Right renal cortex interstitium (tissue), 3 donors: ENCODE data around the gene NDUFA3. TPM values are rescaled to one million over a fixed set of nuclear protein-coding genes. Genes with fewer than 3 reads are reported as not detected.

ENCODE experiments used
- DNase-seq, 3 donors: peaks; one replicate each; pipeline ENCODE4 v3.0.0-alpha.2; 2013; ENCODE audit warnings: low read depth in 3 of 3, low spot score in 2 of 3
- polyA plus RNA-seq, 3 donors: library from polyadenylated mRNA; unstranded; fragments of 120-200 nt; gene quantifications; one replicate each; pipeline ENCODE4 v1.2.1, GENCODE V29; 2013; ENCODE audit not compliant: insufficient read length in 3 of 3

The NDUFA3 gene
- polyA plus RNA-seq, 3 donors, result 87.3 to 113 (median 96.6) TPM

GRCh38 chr19:54106716-54107115 is 4.1 kb downstream of the NDUFA3 start:
- DNase-seq, result no peak

DNA sequence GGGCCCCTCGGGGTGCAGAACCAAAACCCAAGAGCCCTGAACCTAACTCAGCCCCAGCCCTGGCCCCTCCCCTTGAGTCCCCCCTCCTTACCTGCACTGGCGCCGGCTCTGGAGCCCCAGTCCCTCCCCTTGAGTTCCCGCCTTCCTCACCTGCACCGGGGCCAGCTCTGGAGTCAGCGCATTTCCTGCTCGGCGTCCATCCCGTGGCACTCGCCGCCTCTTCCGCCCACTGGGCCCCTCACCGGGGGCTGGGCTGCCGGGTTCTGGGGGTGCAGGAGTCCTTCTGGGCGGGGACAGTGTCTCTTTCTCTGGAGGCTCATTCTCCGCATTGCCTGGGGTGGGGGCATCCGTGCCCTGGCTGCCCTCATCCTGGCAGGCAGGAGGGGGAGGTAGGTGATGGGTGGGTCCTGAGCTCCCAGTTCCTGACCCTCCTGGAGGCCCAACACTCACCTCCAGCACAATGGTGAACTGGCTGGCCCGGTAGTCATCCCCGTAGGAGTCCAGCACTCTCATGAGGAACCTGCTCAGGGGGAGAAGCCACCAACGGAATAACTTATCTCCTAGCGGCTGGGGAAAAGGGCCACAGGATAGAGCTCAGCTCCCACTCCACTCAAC is 5.3 kb downstream of the NDUFA3 start:
- no peak for DNase-seq

DNA sequence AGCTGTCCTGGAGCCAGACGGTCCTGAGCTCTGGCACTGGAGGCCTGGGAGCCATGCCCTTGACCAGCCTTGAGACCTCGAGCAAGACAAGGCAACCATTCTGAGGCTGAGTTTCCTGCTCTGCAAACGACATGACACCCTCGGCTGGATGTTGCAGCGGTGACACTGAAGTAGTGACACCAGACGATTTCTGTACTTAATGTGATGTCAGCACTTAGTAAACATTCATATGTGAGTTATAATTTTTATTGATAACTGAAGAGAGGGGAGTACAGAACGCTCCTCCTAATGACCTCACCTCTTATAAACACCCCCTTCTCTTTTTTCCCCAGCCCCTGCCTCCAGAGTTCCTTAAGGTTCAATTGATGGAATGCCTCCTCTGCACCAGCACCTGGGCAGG is 5.8 kb downstream of the NDUFA3 start:
- DNase-seq, result no peak

GRCh38 chr19:54109651-54110050 is 7.0 kb downstream of the NDUFA3 start:
- DNase-seq, result no peak

DNA sequence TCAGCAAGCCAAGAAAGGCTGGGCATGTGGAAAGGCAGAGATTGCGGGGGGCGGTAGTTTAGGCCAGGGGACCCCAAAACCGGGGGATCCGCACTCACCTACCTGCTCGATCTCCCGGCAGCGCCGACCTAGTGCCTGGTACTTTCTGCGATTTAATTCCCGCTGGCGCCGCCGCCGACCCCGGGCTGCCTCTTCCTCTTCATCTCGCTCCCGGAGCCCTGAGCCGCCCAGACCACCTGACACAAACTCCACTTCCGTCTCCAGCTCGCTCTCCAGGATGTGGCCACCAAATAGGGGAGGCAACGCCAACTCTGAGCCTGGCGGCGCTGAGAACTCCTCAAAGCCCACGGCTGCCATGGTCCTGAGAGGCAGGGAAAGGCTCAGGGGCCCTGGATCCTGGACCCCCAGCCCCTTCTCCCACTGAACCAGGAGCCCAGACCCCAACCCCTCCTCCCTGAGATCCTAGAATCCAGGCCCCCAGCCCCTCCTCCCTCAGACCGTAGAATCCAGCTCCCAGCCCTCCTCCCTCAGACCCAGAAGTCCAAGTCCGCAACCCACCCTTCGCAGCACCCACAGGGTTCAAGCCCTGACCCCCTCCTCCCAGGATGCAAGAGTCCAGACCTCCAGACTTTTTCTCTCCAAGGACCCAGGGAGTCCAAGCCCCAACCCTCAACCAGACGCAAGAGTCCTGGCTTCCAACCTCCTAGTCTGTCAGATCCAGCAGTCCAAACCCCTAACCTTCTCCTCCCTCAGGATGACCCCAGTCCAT is 11.9 kb downstream of the NDUFA3 start:
- no peak for DNase-seq

DNA sequence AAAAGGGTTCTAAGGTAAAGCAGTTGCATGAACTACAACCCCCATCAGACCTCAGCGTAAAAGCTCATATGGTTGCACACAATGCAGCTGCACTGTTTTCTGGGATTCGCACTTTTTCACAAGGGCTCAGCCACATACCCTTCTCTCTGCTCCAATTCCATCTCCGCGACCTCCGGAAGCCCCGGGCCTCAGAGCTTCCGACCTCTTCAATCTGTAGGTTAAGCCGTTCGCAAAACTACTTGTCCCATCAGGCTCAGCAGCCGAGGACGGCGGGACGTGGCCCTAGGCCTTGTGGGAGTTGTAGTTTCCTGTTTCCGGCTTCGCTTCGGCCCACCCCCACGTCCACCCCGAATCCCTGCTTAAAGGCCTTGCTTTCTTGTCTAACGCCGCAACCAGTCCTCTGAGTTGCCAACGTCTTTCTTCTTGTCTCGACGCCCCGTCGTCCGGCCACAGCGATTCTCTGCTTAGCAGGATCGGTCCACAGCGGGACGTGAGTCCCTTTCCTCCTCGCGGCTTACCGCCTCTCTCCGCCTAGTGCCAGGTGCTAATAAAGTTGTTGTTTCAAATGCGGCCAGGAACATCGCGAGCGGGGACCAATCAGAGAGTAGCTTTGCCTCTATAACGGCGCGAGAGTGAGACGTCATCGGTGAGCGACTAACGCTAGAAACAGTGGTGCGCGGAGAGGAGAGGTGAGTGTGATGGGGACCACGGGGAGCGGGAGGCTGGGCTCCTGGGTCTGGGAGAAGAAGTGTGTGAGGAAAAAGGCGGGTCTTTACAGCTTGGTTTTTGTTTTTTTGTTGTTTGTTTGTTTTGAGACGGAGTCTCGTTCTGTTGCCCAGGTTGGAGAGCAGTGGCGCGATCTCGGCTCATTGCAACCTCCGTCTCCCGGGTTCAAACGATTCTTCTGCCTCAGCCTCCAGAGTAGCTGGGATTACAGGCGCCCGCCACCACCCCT is 12.7 kb downstream of the NDUFA3 start, which contains the start of the genes PRPF31 and TFPT:
Gene PRPF31, plus strand, starts transcription at position 646 of the 955 bp plus-strand sequence. CDS start 2,525 bp downstream, outside the sequence.
Gene TFPT, minus strand, starts transcription at position 549 of the 955 bp plus-strand sequence. Its CDS starts 388 bp downstream, at position 161.
- peak; percentile 99 for DNase-seq

DNA sequence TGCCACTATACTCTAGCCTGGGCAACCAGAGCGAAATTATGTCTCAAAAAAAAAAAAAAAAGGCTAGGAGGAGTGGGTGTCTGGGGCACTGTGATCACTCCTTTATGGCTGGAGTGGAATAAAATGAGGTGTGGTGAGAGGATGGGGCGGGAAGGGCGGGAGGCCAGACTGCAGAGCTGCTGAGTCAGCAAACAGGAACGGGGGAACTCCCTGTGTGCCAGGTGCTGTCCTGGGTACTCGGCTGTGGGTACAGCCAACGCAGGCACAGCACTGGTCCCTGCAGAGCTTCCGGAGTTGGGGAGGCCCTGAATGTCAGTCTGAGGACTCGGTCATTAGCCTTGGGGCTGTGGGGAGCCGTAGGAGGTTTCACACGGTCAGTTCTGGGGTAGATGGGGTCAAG is 18.6 kb downstream of the NDUFA3 start:
- DNase-seq, result no peak

DNA sequence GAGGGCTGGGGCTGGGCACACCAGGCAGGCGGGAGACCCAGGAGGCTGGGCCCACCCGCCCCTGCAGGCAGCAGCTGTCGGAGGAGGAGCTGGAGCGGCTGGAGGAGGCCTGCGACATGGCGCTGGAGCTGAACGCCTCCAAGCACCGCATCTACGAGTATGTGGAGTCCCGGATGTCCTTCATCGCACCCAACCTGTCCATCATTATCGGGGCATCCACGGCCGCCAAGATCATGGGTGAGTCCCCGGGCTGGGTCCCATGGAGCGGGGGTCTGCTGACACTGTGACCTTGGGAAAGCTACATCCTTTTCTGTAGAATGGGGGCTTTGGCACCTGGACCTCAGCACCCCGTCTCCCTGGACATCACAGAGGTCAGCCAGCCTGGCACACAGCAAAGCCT is 21.0 kb downstream of the NDUFA3 start:
- DNase-seq, result no peak

GRCh38 chr19:54124393-54124792 is 21.7 kb downstream of the NDUFA3 start:
- DNase-seq, result no peak

GRCh38 chr19:54125713-54126112 is 23.1 kb downstream of the NDUFA3 start:
- DNase-seq, result no peak

- no peak for DNase-seq
Observed at GRCh38 chr19:54127688-54128440, 25.2 kb downstream of the NDUFA3 start.

DNA sequence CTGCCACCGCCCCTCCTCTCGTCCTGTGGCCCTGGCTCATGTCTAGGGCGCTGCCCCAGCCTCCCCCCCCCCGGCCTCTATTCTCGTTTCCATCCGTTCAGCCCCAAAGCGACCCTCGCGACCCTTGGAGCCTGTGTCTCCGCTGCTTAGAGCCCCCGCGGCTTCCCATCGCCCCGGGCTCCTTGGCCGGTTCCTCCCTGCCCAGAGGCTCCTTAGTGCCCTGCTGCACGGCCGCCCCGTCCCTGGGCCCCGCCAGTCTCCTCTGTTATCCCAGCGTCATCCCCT is 25.7 kb downstream of the NDUFA3 start:
- DNase-seq, result no peak

DNA sequence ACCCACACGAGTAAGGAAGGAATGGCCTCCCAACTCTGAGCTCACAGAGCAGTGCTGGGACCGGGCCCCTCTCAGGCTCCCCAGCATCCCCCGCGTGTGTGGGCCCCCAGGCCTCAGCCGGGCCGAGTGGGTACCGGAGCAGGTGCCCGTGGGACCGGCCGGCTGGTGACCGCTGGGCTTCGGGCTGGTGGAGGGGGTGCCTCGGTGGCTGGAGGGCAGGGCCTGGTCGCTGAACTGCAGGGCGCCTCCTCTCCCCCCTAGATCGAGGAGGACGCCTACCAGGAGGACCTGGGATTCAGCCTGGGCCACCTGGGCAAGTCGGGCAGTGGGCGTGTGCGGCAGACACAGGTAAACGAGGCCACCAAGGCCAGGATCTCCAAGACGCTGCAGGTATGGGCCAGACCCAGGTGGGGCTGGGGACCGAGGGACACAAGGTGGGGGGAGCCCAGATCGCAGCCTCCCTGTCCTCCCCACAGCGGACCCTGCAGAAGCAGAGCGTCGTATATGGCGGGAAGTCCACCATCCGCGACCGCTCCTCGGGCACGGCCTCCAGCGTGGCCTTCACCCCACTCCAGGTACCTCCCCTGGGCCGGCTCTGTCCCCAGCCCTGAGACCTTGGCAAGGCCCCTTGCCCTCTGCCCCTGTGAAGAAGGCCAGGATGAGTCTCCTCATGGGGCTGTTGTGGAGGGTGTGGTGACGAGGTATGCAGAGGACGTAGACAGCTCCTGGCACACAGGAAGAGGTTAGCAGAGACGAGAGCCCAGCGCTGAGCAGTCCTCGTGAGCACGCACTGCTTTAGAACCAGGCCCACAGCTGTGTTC is 26.4 kb downstream of the NDUFA3 start:
- DNase-seq, result no peak

- DNase-seq, result no peak
Observed at GRCh38 chr19:54129617-54129996, 27.0 kb downstream of the NDUFA3 start.

DNA sequence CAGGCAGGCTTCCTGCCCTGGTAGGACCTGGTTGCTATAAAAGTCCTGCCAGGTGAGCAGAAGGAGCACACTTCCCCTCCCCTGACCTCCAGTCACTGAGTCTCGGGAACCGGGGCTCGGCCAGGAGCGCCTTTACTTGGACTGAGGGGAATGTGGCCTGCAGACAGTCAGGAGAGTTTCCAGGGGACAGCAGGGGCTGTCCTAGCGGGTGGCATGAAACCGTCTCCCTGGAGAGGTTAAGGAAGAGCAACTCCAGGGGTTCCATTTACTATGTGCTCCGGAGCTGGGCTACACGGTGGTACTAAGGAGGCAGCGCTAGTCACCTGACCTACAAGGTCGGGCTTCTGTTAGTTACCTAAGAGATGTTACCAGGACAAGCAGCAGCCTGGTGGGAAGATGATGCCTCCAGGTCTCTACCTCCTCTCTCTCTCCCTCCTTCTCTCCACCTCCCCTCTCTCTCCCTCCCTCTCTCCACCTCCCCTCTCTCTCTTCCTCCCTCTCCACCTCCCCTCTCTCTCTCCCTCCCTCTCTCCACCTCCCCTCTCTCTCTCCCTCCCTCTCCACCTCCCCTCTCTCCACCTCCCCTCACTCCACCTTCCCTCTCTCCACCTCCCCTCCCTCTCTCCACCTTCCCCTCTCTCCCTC is 30.8 kb downstream of the NDUFA3 start:
- DNase-seq, result no peak

DNA sequence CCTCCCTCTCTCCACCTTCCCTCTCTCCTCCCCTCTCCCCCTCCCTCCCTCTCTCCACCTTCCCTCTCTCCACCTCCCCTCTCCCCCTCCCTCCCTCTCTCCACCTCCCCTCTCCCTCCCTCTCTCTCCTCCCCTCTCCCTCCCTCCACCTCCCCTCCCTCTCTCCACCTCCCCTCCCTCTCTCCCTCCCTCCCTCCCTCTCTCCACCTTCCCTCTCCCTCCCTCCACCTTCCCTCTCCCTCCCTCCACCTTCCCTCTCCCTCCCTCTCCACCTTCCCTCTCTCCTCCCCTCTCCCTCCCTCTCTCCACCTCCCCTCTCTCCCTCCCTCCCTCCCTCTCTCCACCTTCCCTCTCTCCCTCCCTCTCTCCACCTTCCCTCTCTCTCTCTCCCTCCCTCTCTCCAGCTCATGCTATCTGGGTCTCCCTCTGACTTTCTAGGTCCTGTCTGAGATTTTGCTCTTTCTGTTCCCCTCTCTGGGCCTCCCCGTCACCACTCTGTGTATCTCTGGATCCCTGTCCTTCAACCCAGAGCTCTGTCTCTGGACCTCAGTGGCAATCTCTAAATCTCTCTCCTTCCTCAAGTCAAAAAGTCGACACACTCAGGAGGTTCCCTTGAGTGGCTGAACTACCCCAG is 31.4 kb downstream of the NDUFA3 start:
- DNase-seq, result no peak

- no peak for DNase-seq
Observed at GRCh38 chr19:54136086-54136863, 33.6 kb downstream of the NDUFA3 start.
